Spleen (tissue), 7 donors: ENCODE data around the gene UST.

ENCODE experiments used
- POLR2A ChIP-seq, 3 donors: fragments of 450-650 bp; IDR thresholded peaks; one replicate each; pipeline ENCODE4 v1.5.1; 2017; ENCODE audit warnings: antibody characterized with exemption in 3 of 3, mild to moderate bottlenecking in 1 of 3
- TF ChIP-seq, protein P1 (sequence below), 11 experiments: fragments of 200-600 bp in 7 of 11; fragments of 450-650 bp in 4 of 11; sonication (generic) in 4 of 11; IDR thresholded peaks in 8 of 11; conservative IDR thresholded peaks in 3 of 11; 1 replicate in 7 of 11; 2 replicates in 4 of 11; pipeline versions ENCODE4 v1.4.0 to v1.8.0; 2016 to 2021; ENCODE audit warnings: antibody characterized with exemption in 11 of 11, inconsistent platforms in 4 of 11, mild to moderate bottlenecking in 1 of 11
- donor health status: DM: no; HTN: no; CAD: no; lungs with moderate emphysema.
- donor health status: DM: no; HTN: no; CAD: no.
- donor health status: DM: no; HTN: no; CAD: no.

GRCh38 chr6:148947621-148948444 is 201.0 kb downstream of the UST start:
- no peak for TF ChIP-seq POLR2A (IDR thresholded peaks at IDR 0.05)
- TF ChIP-seq, protein P1, sequence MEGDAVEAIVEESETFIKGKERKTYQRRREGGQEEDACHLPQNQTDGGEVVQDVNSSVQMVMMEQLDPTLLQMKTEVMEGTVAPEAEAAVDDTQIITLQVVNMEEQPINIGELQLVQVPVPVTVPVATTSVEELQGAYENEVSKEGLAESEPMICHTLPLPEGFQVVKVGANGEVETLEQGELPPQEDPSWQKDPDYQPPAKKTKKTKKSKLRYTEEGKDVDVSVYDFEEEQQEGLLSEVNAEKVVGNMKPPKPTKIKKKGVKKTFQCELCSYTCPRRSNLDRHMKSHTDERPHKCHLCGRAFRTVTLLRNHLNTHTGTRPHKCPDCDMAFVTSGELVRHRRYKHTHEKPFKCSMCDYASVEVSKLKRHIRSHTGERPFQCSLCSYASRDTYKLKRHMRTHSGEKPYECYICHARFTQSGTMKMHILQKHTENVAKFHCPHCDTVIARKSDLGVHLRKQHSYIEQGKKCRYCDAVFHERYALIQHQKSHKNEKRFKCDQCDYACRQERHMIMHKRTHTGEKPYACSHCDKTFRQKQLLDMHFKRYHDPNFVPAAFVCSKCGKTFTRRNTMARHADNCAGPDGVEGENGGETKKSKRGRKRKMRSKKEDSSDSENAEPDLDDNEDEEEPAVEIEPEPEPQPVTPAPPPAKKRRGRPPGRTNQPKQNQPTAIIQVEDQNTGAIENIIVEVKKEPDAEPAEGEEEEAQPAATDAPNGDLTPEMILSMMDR (IDR thresholded peaks at IDR 0.05 in 8 of 11, conservative IDR thresholded peaks at IDR 0.05 in 3 of 11) = peak; percentile 80 to 98 (median 92)
